ENCODE measurements around the gene HOATZ. TPM values are rescaled to one million over a fixed set of nuclear protein-coding genes. Genes with fewer than 3 reads are reported as not detected.

Gene HOATZ
- polyA plus RNA-seq (0.11 TPM in 1 of 3 replicates, not detected in the others), polyA minus RNA-seq (0.10 TPM in 1 of 3 replicates, not detected in the others)
- not detected for polyA plus RNA-seq (2011; ENCODE audit: low read depth)
- not detected in 2 replicates for polyA plus RNA-seq (2011; cell fraction: cytosol; rRNA removed)
- not detected in 2 replicates for polyA plus RNA-seq (2011; cell fraction: nucleus; rRNA removed)
- not detected in 2 replicates for polyA plus RNA-seq (2012; ENCODE audit: low replicate concordance)
- polyA minus RNA-seq (2011; cell fraction: cytosol; rRNA and poly(A)+ RNA removed) = not detected
- not detected in 2 replicates for polyA minus RNA-seq (2011; cell fraction: nucleus; rRNA and poly(A)+ RNA removed)

DNA sequence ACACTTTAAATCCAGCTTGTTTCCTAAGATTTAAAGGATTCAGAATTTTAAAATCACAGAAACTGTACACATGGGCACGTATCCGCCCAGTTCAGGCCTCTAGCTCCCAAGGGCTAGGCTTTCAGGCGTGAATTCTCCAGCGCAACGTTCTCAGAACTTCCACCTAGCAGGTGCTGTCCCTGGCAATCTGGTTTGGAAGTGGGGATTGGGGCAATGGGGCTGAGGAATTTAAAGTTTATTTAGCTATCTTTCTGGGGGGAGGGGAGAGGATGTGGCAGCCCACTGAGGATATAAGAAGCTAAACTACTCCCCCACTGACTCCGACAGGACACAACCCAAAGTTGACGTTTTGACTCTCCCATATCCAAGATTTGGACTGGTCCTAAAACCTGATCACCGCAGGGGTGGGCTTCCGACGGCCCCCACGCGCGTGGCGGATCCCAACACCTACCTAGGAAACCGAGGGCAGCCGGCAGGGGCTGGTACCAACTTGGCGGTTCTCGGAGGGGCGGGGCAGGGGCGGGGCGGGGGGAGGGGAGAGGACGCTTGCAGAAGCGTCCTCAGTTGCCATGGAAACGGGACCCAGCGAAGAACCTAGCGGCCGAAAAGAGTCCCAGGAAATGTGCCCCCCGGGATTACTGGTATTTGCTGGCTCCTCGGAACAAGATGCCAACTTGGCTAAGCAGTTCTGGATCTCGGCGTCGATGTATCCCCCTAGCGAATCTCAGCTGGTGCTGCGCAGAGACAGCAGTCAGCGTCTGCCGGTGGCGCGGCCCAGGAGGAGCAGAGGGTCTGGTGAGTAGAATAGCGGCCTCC, at the start of gene HOATZ:
HOATZ (plus strand) TSS at position 563 of the 816 bp plus-strand sequence; CDS start at position 570, 7 bp downstream.
- dilution Hi-C loops (cut with MboI; ENCODE audit: extremely low pct_ligation_motif_present, low sequenced_read_pairs) = no loop called here
- FAIRE-seq (no peak), DNase-seq (ENCODE audit: low read depth, low spot score) (no peak)
- Histone ChIP-seq H3K4me1 (ENCODE audit: control insufficient read depth, extremely low read depth, insufficient read depth, low read length) (peaks cover 29% of the 10 kb centered on the region), H3K79me2 (ENCODE audit: control insufficient read depth, insufficient read depth, low read length) (no peaks in the 10 kb centered on the region), H3K4me3 (ENCODE audit: control insufficient read depth in 2 of 3, extremely low read depth in 1 of 3, insufficient read depth in 2 of 3, low read depth in 1 of 3, low read length in 3 of 3) (no peak within 1 kb of the TSS), H3K9ac (ENCODE audit: control insufficient read depth, extremely low read depth, insufficient read depth, low read length) (no peak within 1 kb of the TSS), H3K9me3 (ENCODE audit: control insufficient read depth, low read depth, low read length) (no peaks in the 10 kb centered on the region), H3K9me1 (ENCODE audit: control insufficient read depth, extremely low read depth, insufficient read depth, low read length) (no peaks in the 10 kb centered on the region), H3K4me2 (ENCODE audit: control insufficient read depth, extremely low read depth, insufficient read depth, low read depth, low read length) (no peak within 1 kb of the TSS), H3K36me3 (ENCODE audit: control insufficient read depth in 2 of 2, extremely low read depth in 1 of 2, insufficient read depth in 2 of 2, low read length in 2 of 2) (no peaks in the 10 kb centered on the region), H3K27me3 (ENCODE audit: control insufficient read depth, extremely low read depth, insufficient read depth, low read length) (no peaks in the 10 kb centered on the region), H3K27ac (ENCODE audit: control insufficient read depth, insufficient read depth, low read length) (no peak within 1 kb of the TSS), H4K20me1 (ENCODE audit: control insufficient read depth, extremely low read depth, insufficient read depth, low read length) (no peaks in the 10 kb centered on the region), H2AFZ (ENCODE audit: control insufficient read depth, low read length) (no peak within 1 kb of the TSS)
- TF ChIP-seq, protein P1, sequence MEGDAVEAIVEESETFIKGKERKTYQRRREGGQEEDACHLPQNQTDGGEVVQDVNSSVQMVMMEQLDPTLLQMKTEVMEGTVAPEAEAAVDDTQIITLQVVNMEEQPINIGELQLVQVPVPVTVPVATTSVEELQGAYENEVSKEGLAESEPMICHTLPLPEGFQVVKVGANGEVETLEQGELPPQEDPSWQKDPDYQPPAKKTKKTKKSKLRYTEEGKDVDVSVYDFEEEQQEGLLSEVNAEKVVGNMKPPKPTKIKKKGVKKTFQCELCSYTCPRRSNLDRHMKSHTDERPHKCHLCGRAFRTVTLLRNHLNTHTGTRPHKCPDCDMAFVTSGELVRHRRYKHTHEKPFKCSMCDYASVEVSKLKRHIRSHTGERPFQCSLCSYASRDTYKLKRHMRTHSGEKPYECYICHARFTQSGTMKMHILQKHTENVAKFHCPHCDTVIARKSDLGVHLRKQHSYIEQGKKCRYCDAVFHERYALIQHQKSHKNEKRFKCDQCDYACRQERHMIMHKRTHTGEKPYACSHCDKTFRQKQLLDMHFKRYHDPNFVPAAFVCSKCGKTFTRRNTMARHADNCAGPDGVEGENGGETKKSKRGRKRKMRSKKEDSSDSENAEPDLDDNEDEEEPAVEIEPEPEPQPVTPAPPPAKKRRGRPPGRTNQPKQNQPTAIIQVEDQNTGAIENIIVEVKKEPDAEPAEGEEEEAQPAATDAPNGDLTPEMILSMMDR (optimal IDR thresholded peaks at IDR 0.05 in 1 of 3, IDR thresholded peaks at IDR 0.05 in 1 of 3, conservative IDR thresholded peaks at IDR 0.05 in 1 of 3; ENCODE audit: extremely low read depth in 1 of 3, insufficient read depth in 2 of 3, low read length in 3 of 3) = no peak
- TF ChIP-seq EZH2 (IDR thresholded peaks at IDR 0.05; ENCODE audit: low read length) = no peak

DNA sequence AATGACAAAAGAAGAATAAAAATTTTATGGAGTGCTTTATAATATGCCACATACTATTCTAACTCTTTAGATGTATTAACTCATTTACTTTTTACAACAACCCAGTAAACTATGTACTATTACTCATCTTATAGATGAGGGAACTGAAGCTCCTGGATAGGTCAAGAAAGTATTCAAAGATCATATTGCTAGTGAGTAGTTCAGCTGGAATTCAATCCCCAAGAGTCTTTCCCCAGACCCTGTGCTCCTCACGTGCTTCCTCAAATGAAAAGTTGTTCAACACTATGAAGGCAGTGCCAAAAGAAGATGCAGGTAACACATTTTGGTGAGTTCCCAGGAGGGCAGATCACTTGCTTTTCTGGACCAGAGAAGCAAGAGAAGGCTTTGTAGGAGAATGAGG, 49.2 kb upstream of the HOATZ start:
- H3K9ac ChIP-seq (ENCODE audit: control insufficient read depth, extremely low read depth, insufficient read depth, low read length) = no peak overlapping the region
- H3K9me1 ChIP-seq (ENCODE audit: control insufficient read depth, extremely low read depth, insufficient read depth, low read length) = no peaks in the 10 kb centered on the region
- no peaks in the 10 kb centered on the region for H3K79me2 ChIP-seq (ENCODE audit: control insufficient read depth, insufficient read depth, low read length)
- no peak overlapping the region for H3K27ac ChIP-seq (ENCODE audit: control insufficient read depth, insufficient read depth, low read length)
- H3K9me3 ChIP-seq (ENCODE audit: control insufficient read depth, low read depth, low read length) = no peaks in the 10 kb centered on the region
- no peak overlapping the region for H3K4me2 ChIP-seq (ENCODE audit: control insufficient read depth, extremely low read depth, insufficient read depth, low read depth, low read length)
- H4K20me1 ChIP-seq (ENCODE audit: control insufficient read depth, extremely low read depth, insufficient read depth, low read length) = no peaks in the 10 kb centered on the region
- DNase-seq (ENCODE audit: low read depth, low spot score) = peak; percentile 15
- dilution Hi-C loops (cut with MboI; ENCODE audit: extremely low pct_ligation_motif_present, low sequenced_read_pairs) = no loop called here
- FAIRE-seq = no peak
- H2AFZ ChIP-seq (ENCODE audit: control insufficient read depth, low read length) = no peak overlapping the region
- H3K36me3 ChIP-seq (ENCODE audit: control insufficient read depth in 2 of 2, extremely low read depth in 1 of 2, insufficient read depth in 2 of 2, low read length in 2 of 2) = no peaks in the 10 kb centered on the region
- no peak overlapping the region for H3K4me3 ChIP-seq (ENCODE audit: control insufficient read depth in 2 of 3, extremely low read depth in 1 of 3, insufficient read depth in 2 of 3, low read depth in 1 of 3, low read length in 3 of 3)
- peaks cover under 1% of the 10 kb centered on the region for H3K27me3 ChIP-seq (ENCODE audit: control insufficient read depth, extremely low read depth, insufficient read depth, low read length)
- H3K4me1 ChIP-seq (ENCODE audit: control insufficient read depth, extremely low read depth, insufficient read depth, low read length) = peaks cover 8% of the 10 kb centered on the region
- no peak for TF ChIP-seq EZH2 (IDR thresholded peaks at IDR 0.05; ENCODE audit: low read length)
